ENCODE results near the gene WNT2B.

WNT2B gene

GRCh38 chr1:112504661-112505399 lies 3.9 kb upstream of the WNT2B start:
- no peak for TF ChIP-seq CTCF (IDR thresholded peaks at IDR 0.05; ENCODE audit: insufficient read depth, low read depth, low read length, missing control alignments)
- no peak overlapping the region for H3K4me3 ChIP-seq (ENCODE audit: low read length)
- no peak for DNase-seq (ENCODE audit: low read depth)

GRCh38 chr1:112505400-112505785 lies 3.4 kb upstream of the WNT2B start:
- H3K4me3 ChIP-seq (ENCODE audit: low read length): no peak overlapping the region
- DNase-seq (ENCODE audit: low read depth): no peak
- TF ChIP-seq CTCF (IDR thresholded peaks at IDR 0.05; ENCODE audit: insufficient read depth, low read depth, low read length, missing control alignments): no peak

GRCh38 chr1:112505878-112506277 lies 2.9 kb upstream of the WNT2B start:
- H3K4me3 ChIP-seq (ENCODE audit: low read length): no peak overlapping the region
- no peak for DNase-seq (ENCODE audit: low read depth)
- TF ChIP-seq CTCF (IDR thresholded peaks at IDR 0.05; ENCODE audit: insufficient read depth, low read depth, low read length, missing control alignments): no peak

GRCh38 chr1:112506306-112506705 lies 2.5 kb upstream of the WNT2B start:
- TF ChIP-seq CTCF (IDR thresholded peaks at IDR 0.05; ENCODE audit: insufficient read depth, low read depth, low read length, missing control alignments): no peak
- DNase-seq (ENCODE audit: low read depth): no peak
- H3K4me3 ChIP-seq (ENCODE audit: low read length): no peak overlapping the region

GRCh38 chr1:112506731-112507130 lies 2.0 kb upstream of the WNT2B start:
- TF ChIP-seq CTCF (IDR thresholded peaks at IDR 0.05; ENCODE audit: insufficient read depth, low read depth, low read length, missing control alignments): no peak
- no peak for DNase-seq (ENCODE audit: low read depth)
- H3K4me3 ChIP-seq (ENCODE audit: low read length): no peak overlapping the region

DNA sequence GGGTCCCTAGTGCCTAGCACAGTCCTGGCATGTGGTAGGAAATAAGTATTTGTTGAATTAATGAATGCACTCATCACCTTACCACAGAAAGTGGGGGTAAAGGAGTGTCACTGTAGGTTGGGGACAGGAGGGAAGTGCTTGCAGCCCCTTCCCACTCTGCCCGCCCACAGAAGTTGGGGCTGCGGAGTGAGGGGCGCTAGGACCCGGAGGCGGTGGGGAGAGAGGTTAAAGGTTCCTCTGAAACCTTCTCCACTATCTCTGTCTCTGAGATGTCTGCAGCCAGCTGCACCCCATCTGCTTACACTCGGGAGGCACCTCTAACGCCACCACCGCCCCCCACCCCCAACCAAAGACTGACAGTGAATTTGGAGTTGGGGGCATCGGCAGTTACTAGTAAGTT lies 1.4 kb upstream of the WNT2B start:
- no peak for TF ChIP-seq CTCF (IDR thresholded peaks at IDR 0.05; ENCODE audit: insufficient read depth, low read depth, low read length, missing control alignments)
- no peak for DNase-seq (ENCODE audit: low read depth)
- no peak overlapping the region for H3K4me3 ChIP-seq (ENCODE audit: low read length)

GRCh38 chr1:112507921-112508277 lies 866 bp upstream of the WNT2B start:
- H3K4me3 ChIP-seq (ENCODE audit: low read length): peak overlapping the region; percentile 37
- no peak for DNase-seq (ENCODE audit: low read depth)
- TF ChIP-seq CTCF (IDR thresholded peaks at IDR 0.05; ENCODE audit: insufficient read depth, low read depth, low read length, missing control alignments): no peak
